Spleen (tissue), 11 donors: ENCODE data around the gene LZIC. TPM values are rescaled to one million over a fixed set of nuclear protein-coding genes. Genes with fewer than 3 reads are reported as not detected.

ENCODE experiments used
- DNase-seq: peaks from one replicate; pipeline ENCODE4 v3.0.0-alpha.2; 2020
- H3K27ac ChIP-seq, 8 donors: fragments of 200-600 bp; sonication (generic) in 7 of 8; 1 replicate in 4 of 8; 2 replicates in 4 of 8; pipeline versions ENCODE4 v1.5.0 to v1.8.0; 2016 to 2021; ENCODE audit warnings: inconsistent platforms in 4 of 8, mild to moderate bottlenecking in 4 of 8, moderate library complexity in 1 of 8
- H3K27me3 ChIP-seq, 7 donors: fragments of 200-600 bp; sonication (generic) in 6 of 7; replicated peaks in 1 of 7; 1 replicate in 4 of 7; 2 replicates in 3 of 7; pipeline versions ENCODE4 v1.5.0 to v1.8.0; 2016 to 2021; ENCODE audit warnings: inconsistent platforms in 3 of 7, mild to moderate bottlenecking in 1 of 7
- H3K36me3 ChIP-seq, 6 donors: fragments of 200-600 bp; sonication (generic) in 5 of 6; 1 replicate in 4 of 6; 2 replicates in 2 of 6; pipeline versions ENCODE4 v1.5.0 to v1.8.0; 2016 to 2021; ENCODE audit warnings: inconsistent platforms in 2 of 6
- H3K4me1 ChIP-seq, 6 donors: fragments of 200-600 bp; sonication (generic) in 5 of 6; 1 replicate in 3 of 6; 2 replicates in 3 of 6; pipeline versions ENCODE4 v1.5.0 to v1.8.0; 2016 to 2021; ENCODE audit warnings: inconsistent platforms in 3 of 6
- H3K4me3 ChIP-seq, 8 donors: fragments of 200-600 bp; sonication (generic) in 7 of 8; 1 replicate in 4 of 8; 2 replicates in 4 of 8; pipeline versions ENCODE4 v1.5.0 to v1.8.0; 2016 to 2021; ENCODE audit warnings: inconsistent platforms in 4 of 8, mild to moderate bottlenecking in 4 of 8, moderate library complexity in 2 of 8
- H3K9me3 ChIP-seq, 8 donors: fragments of 200-600 bp; sonication (generic) in 7 of 8; 1 replicate in 4 of 8; 2 replicates in 4 of 8; pipeline versions ENCODE4 v1.5.0 to v1.8.0; 2016 to 2021; ENCODE audit warnings: inconsistent platforms in 4 of 8
- POLR2A ChIP-seq, 3 donors: fragments of 450-650 bp; IDR thresholded peaks; one replicate each; pipeline ENCODE4 v1.5.1; 2017; ENCODE audit warnings: antibody characterized with exemption in 3 of 3, mild to moderate bottlenecking in 1 of 3
- POLR2AphosphoS5 ChIP-seq, 3 donors: sonication (generic); formaldehyde crosslinking; IDR thresholded peaks; one replicate each; pipeline ENCODE4 v1.5.1; 2017; ENCODE audit warnings: antibody characterized with exemption in 3 of 3
- WGBS, 5 donors: extraction: QIAGEN DNeasy Blood & Tissue Kit in 3 of 5; methylation state at CpG; one replicate each; pipeline versions ENCODE4 v1.1.5 to v1.1.7; 2013 to 2018; 5-methylcytosine and 5-hydroxymethylcytosine counted together
- intact Hi-C: fragments of 100-400 bp; cut with DNase I; formaldehyde crosslinking; loops from one replicate; pipeline ENCODE4 v1.15.0; 2023; ENCODE audit warnings: low total_unique reads
- polyA plus RNA-seq, 3 donors: library from polyadenylated mRNA; stranded (reverse); fragments of 200-250 nt; gene quantifications; one replicate each; pipeline ENCODE4 v1.2.1, GENCODE V29; 2013
- total RNA-seq, 7 donors: library from RNA; depleted of rRNA in 3 of 7; stranded (reverse); fragments of >200 nt in 3 of 7; fragmentation: NEBNext Ultra II Directional in 4 of 7; extraction: Animal tissue kit (Norgen Biotek cat#: 25700) in 4 of 7; gene quantifications; one replicate each; pipeline versions ENCODE4 v1.1.0 to v1.2.1, GENCODE V29; 2016 to 2021
- TF ChIP-seq, protein P1 (sequence below), 11 experiments: fragments of 200-600 bp in 7 of 11; fragments of 450-650 bp in 4 of 11; sonication (generic) in 4 of 11; IDR thresholded peaks in 8 of 11; conservative IDR thresholded peaks in 3 of 11; 1 replicate in 7 of 11; 2 replicates in 4 of 11; pipeline versions ENCODE4 v1.4.0 to v1.8.0; 2016 to 2021; ENCODE audit warnings: antibody characterized with exemption in 11 of 11, inconsistent platforms in 4 of 11, mild to moderate bottlenecking in 1 of 11
- donor health status: healthy with polysubstance abuse.
- donor health status: DM: no; HTN: no; CAD: no; lungs with moderate emphysema.
- donor health status: DM: no; HTN: no; CAD: no.
- donor health status: Bipolar disorder and iron deficiency.
- donor health status: healthy.
- donor health status: DM: no; HTN: no; CAD: no.
- donor health status: DM: yes; HTN: yes; CAD: no.

LZIC gene
- total and polyA plus RNA-seq, 10 donors: 9.9 to 24.3 (median 21.8) TPM

DNA sequence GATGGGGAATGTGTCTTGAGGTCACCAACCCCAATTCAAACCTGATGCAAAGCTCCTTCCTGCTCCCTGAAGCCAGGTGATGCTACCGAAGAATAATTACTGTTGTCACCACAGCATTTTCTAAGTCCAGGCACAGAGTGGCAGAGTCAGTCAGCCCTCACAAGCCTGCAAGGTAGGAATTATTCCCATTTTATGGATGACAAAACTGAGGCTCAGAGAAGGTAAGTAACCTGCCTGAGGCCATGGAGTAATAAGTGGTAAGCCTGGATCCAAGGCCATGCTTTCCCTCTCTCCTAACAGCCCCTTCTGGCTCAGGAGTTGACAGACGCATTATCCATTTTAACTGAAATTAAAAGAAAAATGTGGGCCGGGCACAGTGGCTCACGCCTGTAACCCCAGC, 56.1 kb downstream of the LZIC start:
- peaks cover 0 to 47% (median 13%) of the 10 kb centered on the region in 6 donors for H3K4me1 ChIP-seq
- peaks cover 0 to 32% (median 0%) of the 10 kb centered on the region in 6 donors for H3K36me3 ChIP-seq
- intact Hi-C loops: no loop called here
- H3K27me3 ChIP-seq: no peaks in the 10 kb centered on the region
- no peak overlapping the region for H3K27ac ChIP-seq
- H3K9me3 ChIP-seq: no peaks in the 10 kb centered on the region
- WGBS, 5 donors: 95 to 100% (median 96%) methylated on average over 4 of the region's 4 CpGs
- TF ChIP-seq POLR2A (IDR thresholded peaks at IDR 0.05) (no peak), POLR2AphosphoS5 (IDR thresholded peaks at IDR 0.05) (no peak)
- TF ChIP-seq, protein P1, sequence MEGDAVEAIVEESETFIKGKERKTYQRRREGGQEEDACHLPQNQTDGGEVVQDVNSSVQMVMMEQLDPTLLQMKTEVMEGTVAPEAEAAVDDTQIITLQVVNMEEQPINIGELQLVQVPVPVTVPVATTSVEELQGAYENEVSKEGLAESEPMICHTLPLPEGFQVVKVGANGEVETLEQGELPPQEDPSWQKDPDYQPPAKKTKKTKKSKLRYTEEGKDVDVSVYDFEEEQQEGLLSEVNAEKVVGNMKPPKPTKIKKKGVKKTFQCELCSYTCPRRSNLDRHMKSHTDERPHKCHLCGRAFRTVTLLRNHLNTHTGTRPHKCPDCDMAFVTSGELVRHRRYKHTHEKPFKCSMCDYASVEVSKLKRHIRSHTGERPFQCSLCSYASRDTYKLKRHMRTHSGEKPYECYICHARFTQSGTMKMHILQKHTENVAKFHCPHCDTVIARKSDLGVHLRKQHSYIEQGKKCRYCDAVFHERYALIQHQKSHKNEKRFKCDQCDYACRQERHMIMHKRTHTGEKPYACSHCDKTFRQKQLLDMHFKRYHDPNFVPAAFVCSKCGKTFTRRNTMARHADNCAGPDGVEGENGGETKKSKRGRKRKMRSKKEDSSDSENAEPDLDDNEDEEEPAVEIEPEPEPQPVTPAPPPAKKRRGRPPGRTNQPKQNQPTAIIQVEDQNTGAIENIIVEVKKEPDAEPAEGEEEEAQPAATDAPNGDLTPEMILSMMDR (IDR thresholded peaks at IDR 0.05 in 8 of 11, conservative IDR thresholded peaks at IDR 0.05 in 3 of 11): no peak
- no peak for DNase-seq
- no peak overlapping the region for H3K4me3 ChIP-seq

DNA sequence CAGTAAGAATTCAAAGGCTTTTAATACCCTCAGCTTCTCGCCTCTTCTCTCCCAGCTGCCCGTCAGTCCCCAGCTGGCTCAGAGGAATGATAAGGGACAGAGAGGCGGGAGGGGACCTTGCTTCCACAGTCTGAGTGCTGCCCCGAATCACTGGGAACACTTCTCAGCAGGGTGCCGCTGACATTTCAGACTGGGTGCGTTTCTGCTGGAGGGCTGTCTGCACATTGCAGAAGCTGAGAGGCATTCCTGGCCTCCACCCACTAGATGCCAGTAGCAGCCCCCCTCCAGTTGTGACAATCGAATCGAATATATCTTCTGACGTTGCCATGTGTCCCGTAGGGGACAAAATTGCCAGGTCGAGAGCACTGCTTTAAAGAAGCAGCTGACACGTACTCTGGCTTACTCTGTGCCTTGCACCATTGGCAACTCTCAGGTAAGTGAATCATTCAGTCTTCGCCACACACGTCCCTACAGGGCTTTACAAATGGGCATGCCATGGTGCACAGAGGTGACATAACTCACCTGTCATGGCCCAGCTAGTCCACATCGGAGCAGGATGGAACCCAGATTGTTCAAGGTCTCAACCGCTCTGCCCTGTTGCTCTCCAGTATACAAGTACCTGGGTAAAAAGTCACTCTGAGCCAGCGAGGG, 57.0 kb downstream of the LZIC start:
- intact Hi-C loops: no loop called here
- DNase-seq: no peak
- TF ChIP-seq POLR2A (IDR thresholded peaks at IDR 0.05) (no peak), POLR2AphosphoS5 (IDR thresholded peaks at IDR 0.05) (no peak)
- TF ChIP-seq, protein P1 (IDR thresholded peaks at IDR 0.05 in 8 of 11, conservative IDR thresholded peaks at IDR 0.05 in 3 of 11): no peak

DNA sequence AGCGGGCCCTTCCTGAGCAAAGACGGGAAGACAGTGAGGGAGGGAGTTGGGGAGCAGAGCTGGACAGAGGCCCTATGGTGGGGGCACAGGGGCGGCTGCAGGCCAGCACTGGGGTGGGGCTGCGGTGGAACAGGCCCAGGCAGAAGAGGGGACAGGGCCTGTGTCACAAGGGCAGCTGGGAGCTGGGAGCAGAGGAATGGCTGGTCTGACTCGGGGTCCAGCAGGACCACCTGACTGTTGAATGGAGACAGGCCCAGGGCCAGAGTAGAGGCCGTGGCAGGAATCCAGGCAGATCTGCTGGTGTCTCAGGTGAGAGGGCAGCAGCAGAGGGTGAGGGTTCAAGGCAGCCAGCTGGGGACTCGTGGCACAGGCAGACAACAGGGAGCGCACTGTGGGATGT, 58.4 kb downstream of the LZIC start:
- 89 to 95% (median 92%) methylated on average over 8 of the region's 8 CpGs for WGBS, 5 donors
- Histone ChIP-seq H3K4me3 (no peak overlapping the region), H3K9me3 (no peaks in the 10 kb centered on the region), H3K4me1 (peaks cover 0 to 36% (median 8%) of the 10 kb centered on the region in 6 donors), H3K36me3 (peaks cover 0 to 32% (median 0%) of the 10 kb centered on the region in 6 donors), H3K27me3 (no peaks in the 10 kb centered on the region), H3K27ac (no peak overlapping the region)
- DNase-seq: no peak
- no peak for TF ChIP-seq POLR2AphosphoS5 (IDR thresholded peaks at IDR 0.05)
- intact Hi-C loops: no loop called here

More for the DNA sequence above, 57.0 kb downstream of the LZIC start:
- H3K4me3 ChIP-seq: no peak overlapping the region
- H3K9me3 ChIP-seq: no peaks in the 10 kb centered on the region
- H3K27ac ChIP-seq: no peak overlapping the region
- WGBS, 5 donors: 88 to 96% (median 95%) methylated on average over 12 to 17 of the region's 17 CpGs
- H3K27me3 ChIP-seq: no peaks in the 10 kb centered on the region
- peaks cover 0 to 32% (median 0%) of the 10 kb centered on the region in 6 donors for H3K36me3 ChIP-seq
- peaks cover 0 to 49% (median 13%) of the 10 kb centered on the region in 6 donors for H3K4me1 ChIP-seq

DNA sequence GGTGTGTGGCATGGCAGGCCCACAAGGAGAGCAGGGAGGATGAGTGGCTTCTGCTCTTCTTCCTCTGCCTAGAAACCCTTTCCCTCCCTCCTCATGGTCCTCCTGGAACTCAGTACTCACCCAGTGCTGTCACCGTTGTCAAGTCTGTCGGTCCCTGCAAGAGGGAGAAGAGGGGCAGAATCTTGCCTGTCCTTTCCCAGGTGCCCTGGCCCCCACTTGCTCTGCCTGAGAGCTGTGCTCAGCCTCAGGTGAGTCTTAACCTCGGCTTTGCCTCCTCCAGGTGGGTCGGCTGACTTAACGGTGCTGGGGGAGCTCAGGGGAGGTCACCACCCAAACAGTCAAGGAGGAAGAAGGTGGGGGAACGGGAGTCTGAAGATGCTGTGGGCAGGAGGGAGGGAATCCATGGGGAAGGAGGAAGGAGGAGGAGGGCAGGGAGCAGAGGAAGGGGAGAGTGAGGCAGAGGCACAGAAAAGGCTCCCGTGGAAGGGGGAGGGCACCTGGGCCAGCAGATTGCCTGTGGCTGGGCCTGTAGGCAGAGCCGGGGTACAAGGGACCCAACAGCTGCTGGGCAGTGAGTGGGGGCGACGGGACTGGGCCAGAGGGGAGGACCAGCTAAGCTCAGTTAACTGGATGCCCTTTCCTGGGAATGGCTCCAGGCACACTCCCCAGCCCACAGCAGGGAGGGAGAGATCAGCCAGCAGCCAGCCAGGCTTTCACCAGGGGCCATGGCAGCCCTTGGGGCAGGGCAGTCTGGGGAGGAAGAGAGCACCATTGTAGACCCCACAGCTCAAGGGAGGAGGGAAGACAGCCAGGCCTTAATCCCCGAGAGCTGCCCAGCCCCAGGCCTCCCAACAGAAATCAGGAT, 59.4 kb downstream of the LZIC start:
- TF ChIP-seq, protein P1 (IDR thresholded peaks at IDR 0.05 in 8 of 11, conservative IDR thresholded peaks at IDR 0.05 in 3 of 11): no peak
- no peak for TF ChIP-seq POLR2A (IDR thresholded peaks at IDR 0.05)
- TF ChIP-seq POLR2AphosphoS5 (IDR thresholded peaks at IDR 0.05): no peak
- Histone ChIP-seq H3K27me3 (no peaks in the 10 kb centered on the region), H3K9me3 (no peaks in the 10 kb centered on the region), H3K36me3 (peaks cover 0 to 32% (median 0%) of the 10 kb centered on the region in 6 donors), H3K27ac (peak overlapping the region in 2 of 8 donors; percentile 27 to 63), H3K4me1 (peaks cover 0 to 26% (median 4%) of the 10 kb centered on the region in 6 donors), H3K4me3 (no peak overlapping the region)
- WGBS, 5 donors: 79 to 91% (median 85%) methylated on average over 10 to 11 of the region's 11 CpGs
- intact Hi-C loops: no loop called here
- DNase-seq: no peak
